Kidney epithelial cell (primary cell): ENCODE results near the gene CELSR1. TPM values are rescaled to one million over a fixed set of nuclear protein-coding genes. Genes with fewer than 3 reads are reported as not detected.

Experiments
- DNase-seq: peaks from one replicate; pipeline ENCODE4 v3.0.0-alpha.2; 2010; ENCODE audit warnings: low read depth
- H3K27me3 ChIP-seq: 2 replicates; pipeline ENCODE4 v1.6.0; 2011; ENCODE audit warnings: low read length; ENCODE audit not compliant: control insufficient read depth, insufficient read depth
- H3K36me3 ChIP-seq: 2 replicates; pipeline ENCODE4 v1.5.1; 2011; ENCODE audit warnings: low read length; ENCODE audit not compliant: control insufficient read depth, insufficient read depth
- H3K4me3 ChIP-seq: 2 replicates; pipeline ENCODE4 v1.5.1; 2011; ENCODE audit warnings: low read depth, mild to moderate bottlenecking, control low read depth, low read length
- CTCF ChIP-seq: IDR thresholded peaks from 2 replicates; pipeline ENCODE4 v1.5.1; 2011; ENCODE audit warnings: mild to moderate bottlenecking, moderate library complexity, low read length, control low read depth, inconsistent platforms; ENCODE audit not compliant: insufficient read depth, poor library complexity, severe bottlenecking
- total RNA-seq: library from RNA; depleted of rRNA; stranded (reverse); fragments of >200 nt; gene quantifications from 2 replicates; pipeline ENCODE4 v1.2.3, GENCODE V29; 2015

Gene CELSR1
- total RNA-seq, 1 donor from 2014 or later, result 180 TPM

GRCh38 chr22:46564084-46564714, 26.8 kb upstream of the CELSR1 start:
- Histone ChIP-seq H3K4me3 (no peak overlapping the region), H3K36me3 (no peaks in the 10 kb centered on the region), H3K27me3 (no peaks in the 10 kb centered on the region)
- no peak for TF ChIP-seq CTCF
- no peak for DNase-seq

- Histone ChIP-seq H3K27me3 (no peaks in the 10 kb centered on the region), H3K4me3 (no peak overlapping the region), H3K36me3 (no peaks in the 10 kb centered on the region)
- peak; percentile 91 for TF ChIP-seq CTCF
- no peak for DNase-seq
Measured at GRCh38 chr22:46563381-46564083, 26.1 kb upstream of the CELSR1 start.

DNA sequence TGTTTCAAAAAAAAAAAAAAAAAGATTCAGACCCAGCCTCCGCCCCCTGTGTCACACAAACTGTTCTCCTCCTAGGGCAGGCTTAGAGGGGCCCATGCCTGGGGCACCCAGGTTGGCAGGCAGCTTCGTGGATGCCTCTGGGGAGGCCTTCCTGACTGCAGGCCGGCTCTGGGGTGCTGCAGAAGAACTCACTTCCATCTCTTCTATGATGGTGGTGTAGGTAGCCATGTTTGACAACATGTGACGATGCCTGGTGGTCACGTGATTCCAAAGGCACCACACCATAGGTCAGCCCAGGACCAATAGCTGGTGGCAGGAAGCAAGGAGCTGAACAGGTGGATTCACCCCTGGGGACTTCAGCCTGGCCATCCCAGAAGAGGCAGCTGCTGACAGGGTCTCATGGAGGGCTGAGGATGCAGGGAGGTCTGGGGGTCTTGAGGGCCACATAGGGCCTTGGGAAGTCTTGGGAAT, 24.1 kb upstream of the CELSR1 start:
- no peak for TF ChIP-seq CTCF
- Histone ChIP-seq H3K27me3 (peaks cover 4% of the 10 kb centered on the region), H3K4me3 (no peak overlapping the region), H3K36me3 (no peaks in the 10 kb centered on the region)
- DNase-seq, result no peak

- Histone ChIP-seq H3K4me3 (no peak overlapping the region), H3K36me3 (no peaks in the 10 kb centered on the region), H3K27me3 (peaks cover 4% of the 10 kb centered on the region)
- DNase-seq, result no peak
- no peak for TF ChIP-seq CTCF
Measured at GRCh38 chr22:46560696-46561295, 23.4 kb upstream of the CELSR1 start.

GRCh38 chr22:46557736-46558480, 20.5 kb upstream of the CELSR1 start:
- no peak for TF ChIP-seq CTCF
- DNase-seq, result no peak
- peaks cover 4% of the 10 kb centered on the region for H3K27me3 ChIP-seq
- H3K4me3 ChIP-seq, result no peak overlapping the region
- no peaks in the 10 kb centered on the region for H3K36me3 ChIP-seq
